GM06990 (cell line): ENCODE data around the gene ZNF79.

ENCODE experiments used
- DNase-seq: peaks from one replicate; pipeline ENCODE4 v3.0.0-alpha.2; 2011; ENCODE audit not compliant: insufficient read length; ENCODE audit errors: extremely low read depth
- H3K27me3 ChIP-seq: replicated peaks from 2 replicates; pipeline ENCODE4 v1.6.0; 2011; ENCODE audit warnings: low read length; ENCODE audit not compliant: control insufficient read depth, insufficient read depth
- H3K36me3 ChIP-seq: 2 replicates; pipeline ENCODE4 v1.5.1; 2011; ENCODE audit warnings: low read length; ENCODE audit not compliant: control insufficient read depth, insufficient read depth
- H3K4me3 ChIP-seq: replicated peaks from 2 replicates; pipeline ENCODE4 v1.5.1; 2011; ENCODE audit warnings: low read depth, mild to moderate bottlenecking, control low read depth, low read length
- TF ChIP-seq, protein P1 (sequence below): IDR thresholded peaks from 2 replicates; pipeline ENCODE4 v1.5.1; 2011; ENCODE audit warnings: low read length, control low read depth, mild to moderate bottlenecking, inconsistent platforms; ENCODE audit not compliant: insufficient read depth, poor library complexity, severe bottlenecking

ZNF79 gene

DNA sequence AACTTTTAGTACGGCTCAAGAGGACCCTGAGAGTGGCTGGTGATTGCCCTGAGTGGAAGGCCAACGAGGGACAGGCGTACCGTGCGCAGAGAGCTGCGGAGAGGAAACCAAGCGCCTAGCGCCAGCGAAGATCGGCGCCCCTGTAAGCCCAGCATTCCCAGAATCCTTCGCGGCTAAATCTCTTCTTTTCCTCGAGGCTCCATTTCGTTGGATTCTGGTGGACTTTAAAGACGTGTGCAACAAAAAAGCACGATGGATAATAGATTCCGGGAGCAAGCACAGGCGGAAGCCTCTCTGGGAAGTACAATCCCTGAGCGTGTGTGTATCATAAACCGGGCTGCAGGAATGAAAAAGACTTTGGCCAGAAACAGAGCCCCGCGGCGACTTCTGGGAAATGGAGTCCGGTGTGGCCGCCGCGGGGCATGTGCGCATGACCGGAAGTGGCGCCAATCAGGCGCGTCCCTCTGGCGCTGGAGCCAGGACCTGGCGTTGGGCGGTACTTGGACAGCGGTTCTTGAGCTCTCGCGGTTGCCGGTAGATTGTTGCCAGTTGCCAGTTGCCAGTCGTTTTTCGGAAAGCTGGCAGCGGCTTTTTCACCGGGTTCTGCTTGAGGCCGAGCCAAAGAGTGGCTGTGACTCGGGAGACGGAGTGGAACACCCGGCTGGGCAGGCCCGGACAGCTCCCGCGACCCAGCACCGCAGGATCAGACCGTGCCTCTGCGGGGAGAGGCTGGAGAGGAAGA lies at the start of gene ZNF79:
Gene ZNF79, plus strand, starts transcription at position 449 of the 742 bp plus-strand sequence. CDS start 406 bp downstream, outside the sequence.
- TF ChIP-seq, protein P1, sequence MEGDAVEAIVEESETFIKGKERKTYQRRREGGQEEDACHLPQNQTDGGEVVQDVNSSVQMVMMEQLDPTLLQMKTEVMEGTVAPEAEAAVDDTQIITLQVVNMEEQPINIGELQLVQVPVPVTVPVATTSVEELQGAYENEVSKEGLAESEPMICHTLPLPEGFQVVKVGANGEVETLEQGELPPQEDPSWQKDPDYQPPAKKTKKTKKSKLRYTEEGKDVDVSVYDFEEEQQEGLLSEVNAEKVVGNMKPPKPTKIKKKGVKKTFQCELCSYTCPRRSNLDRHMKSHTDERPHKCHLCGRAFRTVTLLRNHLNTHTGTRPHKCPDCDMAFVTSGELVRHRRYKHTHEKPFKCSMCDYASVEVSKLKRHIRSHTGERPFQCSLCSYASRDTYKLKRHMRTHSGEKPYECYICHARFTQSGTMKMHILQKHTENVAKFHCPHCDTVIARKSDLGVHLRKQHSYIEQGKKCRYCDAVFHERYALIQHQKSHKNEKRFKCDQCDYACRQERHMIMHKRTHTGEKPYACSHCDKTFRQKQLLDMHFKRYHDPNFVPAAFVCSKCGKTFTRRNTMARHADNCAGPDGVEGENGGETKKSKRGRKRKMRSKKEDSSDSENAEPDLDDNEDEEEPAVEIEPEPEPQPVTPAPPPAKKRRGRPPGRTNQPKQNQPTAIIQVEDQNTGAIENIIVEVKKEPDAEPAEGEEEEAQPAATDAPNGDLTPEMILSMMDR, result no peak
- peak; percentile 95 for DNase-seq
- H3K27me3 ChIP-seq, result no peaks in the 10 kb centered on the region
- H3K4me3 ChIP-seq, result peak within 1 kb of the TSS; percentile 99
- no peaks in the 10 kb centered on the region; the same call in 1 of the 2 replicates for H3K36me3 ChIP-seq

DNA sequence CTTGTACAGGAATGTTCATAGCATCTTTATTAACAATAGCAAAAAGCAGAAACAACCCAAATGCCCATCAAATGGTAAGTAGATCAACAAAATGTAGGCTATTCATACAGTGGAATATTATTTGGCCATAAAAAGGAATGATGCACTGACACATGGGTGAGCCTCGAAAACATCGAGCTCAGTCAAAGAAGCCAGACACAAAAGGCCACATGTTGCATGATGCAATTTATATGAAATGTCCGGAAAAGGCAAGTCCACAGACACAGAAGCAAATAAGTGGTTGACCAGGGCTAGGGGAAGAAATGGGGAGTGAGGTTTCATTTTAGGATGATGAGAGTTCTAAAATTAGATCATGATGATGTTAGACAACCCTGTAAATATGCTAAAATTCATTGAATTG lies 43.7 kb upstream of the ZNF79 start:
- Histone ChIP-seq H3K4me3 (no peak overlapping the region), H3K27me3 (no peaks in the 10 kb centered on the region; the same call in 1 of the 2 replicates), H3K36me3 (no peaks in the 10 kb centered on the region)
- TF ChIP-seq, protein P1, result no peak
- DNase-seq, result no peak

DNA sequence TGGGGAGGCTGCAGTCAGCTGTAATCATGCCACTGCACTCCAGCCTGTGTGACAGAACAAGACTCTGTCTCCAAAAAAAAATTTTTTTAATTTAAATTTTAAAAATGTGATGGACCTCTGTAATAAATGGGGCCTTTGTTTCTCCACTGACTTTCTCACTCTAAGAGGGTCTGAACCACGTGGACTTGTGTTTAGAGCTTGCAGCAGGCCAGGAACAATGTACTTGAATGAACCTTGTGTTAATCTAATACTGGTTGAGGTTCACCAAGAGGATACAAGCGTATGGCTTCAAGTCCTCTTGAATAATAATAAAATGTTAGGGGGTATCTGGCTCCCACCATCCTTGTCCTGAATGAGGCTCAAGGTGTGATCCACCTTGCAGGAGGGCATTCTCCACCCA lies 41.6 kb upstream of the ZNF79 start:
- no peak for DNase-seq
- TF ChIP-seq, protein P1, result no peak
- H3K4me3 ChIP-seq, result no peak overlapping the region
- H3K27me3 ChIP-seq, result no peaks in the 10 kb centered on the region; the same call in 1 of the 2 replicates
- no peaks in the 10 kb centered on the region for H3K36me3 ChIP-seq

DNA sequence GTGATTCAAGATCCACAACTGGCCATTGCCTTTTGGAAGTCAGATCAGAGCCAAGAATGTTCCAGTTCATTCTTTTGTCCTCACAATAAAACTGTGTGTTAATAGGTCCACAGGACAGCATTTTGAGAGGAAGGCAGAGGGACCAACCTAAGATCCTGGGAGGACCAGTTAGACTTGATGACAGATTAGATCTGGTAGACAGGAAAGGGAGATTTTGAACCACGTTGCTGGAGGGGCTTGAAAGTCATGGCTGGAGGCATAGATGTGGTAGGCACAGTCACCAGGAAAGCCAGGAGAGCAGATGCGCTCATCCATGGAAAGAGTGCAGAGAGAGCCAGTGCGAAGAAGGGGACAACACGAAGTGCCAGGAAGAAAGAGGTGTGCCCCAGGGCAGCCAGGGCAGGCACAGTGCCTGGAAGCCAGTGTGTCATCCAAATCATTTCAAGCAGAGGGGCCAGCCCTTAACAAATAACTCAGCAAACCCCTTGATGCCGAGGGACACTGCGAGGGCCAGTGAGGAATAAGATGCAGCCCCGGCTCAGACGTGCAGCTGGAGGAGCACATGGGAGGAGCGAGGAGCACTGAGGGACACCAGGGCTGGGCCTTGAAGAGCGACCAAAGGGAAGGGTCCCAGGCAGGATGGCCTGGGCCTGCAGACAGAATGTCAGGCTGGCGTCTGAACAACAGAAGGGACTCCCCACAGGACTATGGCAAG lies 40.0 kb upstream of the ZNF79 start:
- Histone ChIP-seq H3K4me3 (no peak overlapping the region), H3K27me3 (no peaks in the 10 kb centered on the region; the same call in 1 of the 2 replicates), H3K36me3 (no peaks in the 10 kb centered on the region)
- no peak for DNase-seq
- TF ChIP-seq, protein P1, result no peak

DNA sequence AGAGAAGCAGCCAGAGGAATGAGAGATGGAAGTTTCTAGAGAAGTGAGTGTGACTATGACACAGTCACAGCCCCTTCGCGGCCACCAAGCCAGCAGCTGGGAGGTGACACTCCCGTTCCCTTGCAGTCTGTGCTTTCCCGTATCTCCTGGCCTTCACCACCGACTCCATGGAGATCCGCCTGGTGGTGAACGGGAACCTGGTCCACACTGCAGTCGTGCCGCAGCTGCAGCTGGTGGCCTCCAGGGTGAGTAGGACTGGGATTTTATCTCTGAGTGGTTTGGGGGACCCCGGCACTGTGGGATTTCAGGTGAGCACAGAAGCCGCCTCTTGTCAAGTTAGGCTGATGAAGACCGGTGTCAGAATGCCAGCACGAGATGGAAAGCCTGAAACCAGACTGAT lies 39.3 kb upstream of the ZNF79 start:
- H3K4me3 ChIP-seq, result no peak overlapping the region
- TF ChIP-seq, protein P1, result no peak
- no peaks in the 10 kb centered on the region; the same call in 1 of the 2 replicates for H3K27me3 ChIP-seq
- H3K36me3 ChIP-seq, result no peaks in the 10 kb centered on the region
- no peak for DNase-seq
